Osteoblast (primary cell): ENCODE results near the gene LIF. TPM values are rescaled to one million over a fixed set of nuclear protein-coding genes. Genes with fewer than 3 reads are reported as not detected.

Experiments
- DNase-seq: peaks from one replicate; pipeline ENCODE4 v3.0.0; 2011; ENCODE audit warnings: low spot score, mixed read lengths; ENCODE audit not compliant: insufficient read length; ENCODE audit errors: missing footprints
- H2AFZ ChIP-seq: 2 replicates; pipeline ENCODE4 v1.6.0; 2011; ENCODE audit warnings: mild to moderate bottlenecking, low read length
- H3K27ac ChIP-seq: 2 replicates; pipeline ENCODE4 v1.5.1; 2011; ENCODE audit warnings: mild to moderate bottlenecking, low read depth, low read length, moderate library complexity
- H3K27me3 ChIP-seq: 2 replicates; pipeline ENCODE4 v1.6.0; 2012; ENCODE audit warnings: mild to moderate bottlenecking, control low read depth, inconsistent platforms, low read length, moderate library complexity; ENCODE audit not compliant: insufficient read depth
- H3K36me3 ChIP-seq: 2 replicates; pipeline ENCODE4 v1.5.1; 2011; ENCODE audit warnings: mild to moderate bottlenecking, low read length, control low read depth, moderate library complexity; ENCODE audit not compliant: insufficient read depth
- H3K4me1 ChIP-seq: 2 replicates; pipeline ENCODE4 v1.5.1; 2011; ENCODE audit warnings: mild to moderate bottlenecking, low read length, control low read depth, moderate library complexity; ENCODE audit not compliant: insufficient read depth
- H3K4me2 ChIP-seq: 2 replicates; pipeline ENCODE4 v1.6.0; 2011; ENCODE audit warnings: mild to moderate bottlenecking, low read length; ENCODE audit not compliant: insufficient read depth
- H3K4me3 ChIP-seq: fragments of 200-600 bp; sonication (generic); 3 replicates; pipeline ENCODE4 v1.5.1; 2012; ENCODE audit warnings: mild to moderate bottlenecking, low read length, inconsistent platforms; ENCODE audit not compliant: insufficient read depth
- H3K79me2 ChIP-seq: 2 replicates; pipeline ENCODE4 v1.6.0; 2012; ENCODE audit warnings: mild to moderate bottlenecking, low read length, control low read depth, inconsistent platforms; ENCODE audit not compliant: insufficient read depth
- H3K9me3 ChIP-seq: 2 replicates; pipeline ENCODE4 v1.5.1; 2011; ENCODE audit warnings: low read depth, low read length, control low read depth
- H4K20me1 ChIP-seq: 2 replicates; pipeline ENCODE4 v1.6.0; 2012; ENCODE audit warnings: mild to moderate bottlenecking, low read length, control low read depth; ENCODE audit not compliant: insufficient read depth
- total RNA-seq: library from RNA; depleted of rRNA; stranded (reverse); fragments of >200 nt; gene quantifications from 2 replicates; pipeline ENCODE4 v1.2.3, GENCODE V29; 2012
- TF ChIP-seq, protein P1 (sequence below): IDR thresholded peaks from 2 replicates; pipeline ENCODE4 v1.5.1; 2011; ENCODE audit warnings: mild to moderate bottlenecking, low read depth, low read length, moderate library complexity; ENCODE audit errors: extremely low read depth

LIF gene
- total RNA-seq, 1 donor, result 3.3 TPM

DNA sequence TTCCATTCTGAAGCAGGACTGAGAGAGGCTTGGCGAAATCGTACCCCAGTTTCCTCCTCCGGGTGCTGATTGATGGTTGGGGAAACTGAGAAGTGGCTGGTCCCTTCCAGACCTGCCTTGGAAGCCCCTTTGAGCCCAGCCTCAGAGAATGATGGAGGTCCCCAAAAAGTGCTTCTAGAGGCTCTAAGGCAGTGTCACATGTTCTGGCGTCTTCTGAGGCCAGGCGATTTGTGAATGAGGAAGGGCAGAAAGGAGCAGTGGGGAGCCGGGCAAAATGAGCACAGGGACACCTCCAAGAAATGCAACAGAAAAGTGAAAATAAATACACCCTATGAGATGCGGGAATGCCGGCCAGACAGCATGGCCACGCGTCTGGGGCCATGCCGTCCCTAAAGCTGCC, 1.0 kb upstream of the LIF start:
- peak overlapping the region; percentile 96 for H3K27ac ChIP-seq
- peaks cover 60% of the 10 kb centered on the region for H3K79me2 ChIP-seq
- peak overlapping the region; percentile 93 for H3K4me3 ChIP-seq
- H3K4me1 ChIP-seq, result peaks cover 65% of the 10 kb centered on the region
- DNase-seq, result no peak
- TF ChIP-seq, protein P1, sequence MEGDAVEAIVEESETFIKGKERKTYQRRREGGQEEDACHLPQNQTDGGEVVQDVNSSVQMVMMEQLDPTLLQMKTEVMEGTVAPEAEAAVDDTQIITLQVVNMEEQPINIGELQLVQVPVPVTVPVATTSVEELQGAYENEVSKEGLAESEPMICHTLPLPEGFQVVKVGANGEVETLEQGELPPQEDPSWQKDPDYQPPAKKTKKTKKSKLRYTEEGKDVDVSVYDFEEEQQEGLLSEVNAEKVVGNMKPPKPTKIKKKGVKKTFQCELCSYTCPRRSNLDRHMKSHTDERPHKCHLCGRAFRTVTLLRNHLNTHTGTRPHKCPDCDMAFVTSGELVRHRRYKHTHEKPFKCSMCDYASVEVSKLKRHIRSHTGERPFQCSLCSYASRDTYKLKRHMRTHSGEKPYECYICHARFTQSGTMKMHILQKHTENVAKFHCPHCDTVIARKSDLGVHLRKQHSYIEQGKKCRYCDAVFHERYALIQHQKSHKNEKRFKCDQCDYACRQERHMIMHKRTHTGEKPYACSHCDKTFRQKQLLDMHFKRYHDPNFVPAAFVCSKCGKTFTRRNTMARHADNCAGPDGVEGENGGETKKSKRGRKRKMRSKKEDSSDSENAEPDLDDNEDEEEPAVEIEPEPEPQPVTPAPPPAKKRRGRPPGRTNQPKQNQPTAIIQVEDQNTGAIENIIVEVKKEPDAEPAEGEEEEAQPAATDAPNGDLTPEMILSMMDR, result no peak
- no peaks in the 10 kb centered on the region for H3K27me3 ChIP-seq
- peaks cover 25% of the 10 kb centered on the region for H3K36me3 ChIP-seq
- H3K4me2 ChIP-seq, result peak overlapping the region; percentile 96
- H3K9me3 ChIP-seq, result no peaks in the 10 kb centered on the region
- no peak overlapping the region for H2AFZ ChIP-seq
- peaks cover 10% of the 10 kb centered on the region for H4K20me1 ChIP-seq

DNA sequence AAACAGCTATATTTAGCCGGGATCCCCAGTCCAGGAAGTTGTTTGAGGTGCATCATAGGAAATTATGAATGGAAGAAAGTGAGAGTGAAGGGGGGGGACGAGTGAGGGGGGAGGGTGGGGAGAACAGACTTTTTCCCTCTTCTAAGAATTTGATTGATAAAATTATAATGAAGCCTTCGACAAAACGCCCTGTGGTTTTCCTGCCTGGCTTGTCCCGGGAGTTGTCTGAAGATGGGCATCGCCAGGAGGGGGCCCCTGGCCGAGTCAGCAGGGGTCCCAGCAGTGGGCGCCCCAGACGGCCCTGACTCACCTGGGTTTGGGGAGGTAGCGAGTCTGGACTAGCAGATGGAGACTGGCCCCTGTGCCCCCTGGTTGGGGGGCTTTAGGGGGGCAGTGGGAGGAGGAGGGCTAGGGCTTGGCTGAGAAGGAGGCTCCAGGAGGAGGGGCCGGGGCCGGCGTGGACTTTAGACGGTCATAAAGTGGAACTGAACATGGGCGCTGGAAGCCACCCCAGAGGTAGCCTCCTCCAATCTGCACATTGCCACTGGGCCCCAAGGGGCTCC, 336 bp upstream of the LIF start:
- Histone ChIP-seq H3K4me3 (peak overlapping the region; percentile 93), H3K27me3 (no peaks in the 10 kb centered on the region), H3K4me2 (peak overlapping the region; percentile 96), H3K4me1 (peaks cover 62% of the 10 kb centered on the region), H3K79me2 (peaks cover 61% of the 10 kb centered on the region), H3K36me3 (peaks cover 32% of the 10 kb centered on the region), H3K9me3 (no peaks in the 10 kb centered on the region), H4K20me1 (peaks cover 14% of the 10 kb centered on the region), H3K27ac (peak overlapping the region; percentile 96), H2AFZ (peak overlapping the region; percentile 47)
- TF ChIP-seq, protein P1, result no peak
- peak; percentile 99 for DNase-seq

DNA sequence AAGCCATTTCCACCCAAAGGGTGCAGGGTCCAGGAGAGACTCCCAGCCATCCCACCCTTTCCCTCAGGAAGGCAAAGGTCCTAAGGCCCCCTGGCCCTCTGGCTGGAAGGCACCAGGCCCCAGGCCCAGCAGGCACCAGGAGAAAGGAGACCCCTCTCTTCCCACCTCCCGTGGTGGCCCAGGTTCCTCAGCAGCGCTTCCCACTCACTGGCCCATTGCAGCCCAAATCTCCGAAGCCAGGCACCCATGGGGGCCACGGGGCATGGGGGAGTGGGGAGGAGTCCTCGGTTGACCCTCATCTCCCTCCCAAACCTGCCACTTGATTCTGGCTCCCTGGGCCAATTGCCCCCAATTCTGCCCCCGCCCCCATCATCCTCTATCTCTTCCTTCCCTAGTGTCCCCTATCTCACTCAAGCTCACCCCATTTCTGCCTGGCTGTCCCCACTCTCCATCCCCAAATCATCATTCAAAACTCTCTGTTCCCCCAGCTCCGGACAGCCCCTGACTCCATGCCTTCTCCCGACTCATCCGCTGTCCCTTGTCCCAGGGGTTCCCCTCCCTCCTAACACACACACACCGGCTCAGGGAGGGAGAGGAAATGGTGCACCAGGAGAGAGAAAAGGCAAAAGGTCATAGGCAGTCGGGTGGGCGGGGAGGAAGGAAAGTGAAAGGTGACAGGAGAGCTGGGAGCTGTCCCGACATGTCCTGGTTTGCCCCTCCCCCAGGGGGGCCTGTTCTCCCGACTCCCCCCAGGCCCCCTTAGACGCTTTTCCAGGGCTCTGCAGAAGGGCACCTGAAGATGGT, 1.2 kb downstream of the LIF start:
- H3K9me3 ChIP-seq, result no peaks in the 10 kb centered on the region
- peaks cover 61% of the 10 kb centered on the region for H3K79me2 ChIP-seq
- TF ChIP-seq, protein P1, result no peak
- peak overlapping the region; percentile 96 for H3K4me2 ChIP-seq
- DNase-seq, result peak; percentile 89
- H3K4me1 ChIP-seq, result peaks cover 59% of the 10 kb centered on the region
- H3K4me3 ChIP-seq, result peak overlapping the region; percentile 93
- peak overlapping the region; percentile 96 for H3K27ac ChIP-seq
- H3K36me3 ChIP-seq, result peaks cover 41% of the 10 kb centered on the region
- no peak overlapping the region for H2AFZ ChIP-seq
- no peaks in the 10 kb centered on the region for H3K27me3 ChIP-seq
- peaks cover 14% of the 10 kb centered on the region for H4K20me1 ChIP-seq

DNA sequence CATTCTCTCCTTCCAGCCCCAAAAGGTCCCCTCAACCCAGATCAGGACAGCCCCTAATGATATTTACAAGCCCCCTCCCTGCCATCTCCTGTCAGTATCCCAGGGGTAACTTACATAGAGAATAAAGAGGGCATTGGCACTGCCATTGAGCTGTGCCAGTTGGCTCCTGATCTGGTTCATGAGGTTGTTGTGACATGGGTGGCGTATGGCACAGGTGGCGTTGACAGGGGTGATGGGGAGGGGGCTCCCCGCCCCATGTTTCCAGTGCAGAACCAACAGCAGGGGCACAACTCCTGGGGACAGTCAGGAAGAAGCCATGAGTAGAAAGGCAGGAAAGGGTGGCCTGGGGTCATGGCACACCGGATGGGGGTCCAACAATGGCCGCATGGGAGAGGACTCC, 1.9 kb downstream of the LIF start:
- TF ChIP-seq, protein P1, result no peak
- no peak for DNase-seq
- peaks cover 53% of the 10 kb centered on the region for H3K4me1 ChIP-seq
- no peaks in the 10 kb centered on the region for H3K27me3 ChIP-seq
- peak overlapping the region; percentile 96 for H3K4me2 ChIP-seq
- no peak overlapping the region for H2AFZ ChIP-seq
- H3K27ac ChIP-seq, result peak overlapping the region; percentile 96
- peaks cover 42% of the 10 kb centered on the region for H3K36me3 ChIP-seq
- H3K4me3 ChIP-seq, result peak overlapping the region; percentile 93
- H3K79me2 ChIP-seq, result peaks cover 61% of the 10 kb centered on the region
- peaks cover 14% of the 10 kb centered on the region for H4K20me1 ChIP-seq
- H3K9me3 ChIP-seq, result no peaks in the 10 kb centered on the region
